Keratinocyte (primary cell): ENCODE measurements around the gene VSIG10L2.

Experiments
- EZH2 ChIP-seq: IDR thresholded peaks from one replicate; pipeline ENCODE4 v1.6.1; 2012; ENCODE audit warnings: inconsistent platforms, mild to moderate bottlenecking, low read length, moderate library complexity
- TF ChIP-seq, protein P1 (sequence below), 3 experiments: IDR thresholded peaks in 1 of 3; conservative IDR thresholded peaks in 1 of 3; optimal IDR thresholded peaks in 1 of 3; 2 replicates in 2 of 3; 3 replicates in 1 of 3; pipeline versions ENCODE3 to v1.5.1; 2011; ENCODE audit warnings: low read length in 3 of 3, mild to moderate bottlenecking in 3 of 3, moderate library complexity in 2 of 3, control low read depth in 1 of 3, inconsistent platforms in 1 of 3; ENCODE audit not compliant: insufficient read depth in 2 of 3; ENCODE audit errors: extremely low read depth in 1 of 3

DNA sequence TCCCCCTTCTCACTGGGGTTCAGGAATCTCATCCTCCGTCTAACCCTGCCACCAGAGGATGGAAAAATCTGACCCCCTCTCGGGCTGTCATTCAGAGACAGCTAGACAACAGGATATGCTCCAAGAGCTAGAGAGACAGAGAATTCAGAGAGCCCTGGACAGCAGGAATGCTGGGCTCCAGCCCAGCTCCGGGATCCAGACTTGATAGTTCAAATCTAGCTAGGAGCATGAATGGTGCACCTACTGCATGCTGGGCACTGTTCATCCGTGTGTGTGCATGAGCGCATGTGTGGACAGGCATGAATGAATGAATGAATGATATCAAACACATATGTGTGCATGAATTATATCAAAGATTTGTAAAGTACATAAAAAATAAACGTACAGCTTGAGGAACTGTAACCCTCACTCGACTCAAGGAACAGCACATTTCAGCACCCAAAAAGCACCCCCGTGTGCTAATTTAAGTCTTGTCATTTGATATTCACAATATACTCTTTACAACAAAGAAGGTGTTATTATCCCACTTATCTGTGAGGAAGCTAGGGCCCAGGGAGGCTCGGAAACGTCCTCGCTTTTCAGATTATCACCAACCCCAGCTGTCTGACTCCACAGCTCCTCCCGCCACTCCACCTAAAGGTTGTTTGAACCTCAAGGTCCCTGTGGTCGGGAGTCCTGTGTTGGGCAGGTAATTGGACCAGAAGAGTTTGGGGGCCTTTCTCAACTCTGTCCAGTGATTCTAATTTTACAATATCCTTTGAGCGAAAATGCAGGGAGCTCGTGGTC lies 640 bp upstream of the VSIG10L2 start:
- TF ChIP-seq, protein P1, sequence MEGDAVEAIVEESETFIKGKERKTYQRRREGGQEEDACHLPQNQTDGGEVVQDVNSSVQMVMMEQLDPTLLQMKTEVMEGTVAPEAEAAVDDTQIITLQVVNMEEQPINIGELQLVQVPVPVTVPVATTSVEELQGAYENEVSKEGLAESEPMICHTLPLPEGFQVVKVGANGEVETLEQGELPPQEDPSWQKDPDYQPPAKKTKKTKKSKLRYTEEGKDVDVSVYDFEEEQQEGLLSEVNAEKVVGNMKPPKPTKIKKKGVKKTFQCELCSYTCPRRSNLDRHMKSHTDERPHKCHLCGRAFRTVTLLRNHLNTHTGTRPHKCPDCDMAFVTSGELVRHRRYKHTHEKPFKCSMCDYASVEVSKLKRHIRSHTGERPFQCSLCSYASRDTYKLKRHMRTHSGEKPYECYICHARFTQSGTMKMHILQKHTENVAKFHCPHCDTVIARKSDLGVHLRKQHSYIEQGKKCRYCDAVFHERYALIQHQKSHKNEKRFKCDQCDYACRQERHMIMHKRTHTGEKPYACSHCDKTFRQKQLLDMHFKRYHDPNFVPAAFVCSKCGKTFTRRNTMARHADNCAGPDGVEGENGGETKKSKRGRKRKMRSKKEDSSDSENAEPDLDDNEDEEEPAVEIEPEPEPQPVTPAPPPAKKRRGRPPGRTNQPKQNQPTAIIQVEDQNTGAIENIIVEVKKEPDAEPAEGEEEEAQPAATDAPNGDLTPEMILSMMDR (optimal IDR thresholded peaks at IDR 0.05 in 1 of 3, IDR thresholded peaks at IDR 0.05 in 1 of 3, conservative IDR thresholded peaks at IDR 0.05 in 1 of 3; ENCODE audit: extremely low read depth in 1 of 3, insufficient read depth in 2 of 3, low read length in 3 of 3) = no peak
- TF ChIP-seq EZH2 = no peak
